Measurements from ENCODE around the gene TSPAN16. TPM values are rescaled to one million over a fixed set of nuclear protein-coding genes. Genes with fewer than 3 reads are reported as not detected.

The TSPAN16 gene
- total and polyA plus RNA-seq, 2 donors (not counting 3 experiments of a cell fraction or from before 2014, with no cell fraction given), result not detected

- intact Hi-C loops (cut with micrococcal nuclease) (no loop called here), dilution Hi-C loops (cut with MboI; ENCODE audit: extremely low pct_ligation_motif_present, low sequenced_read_pairs) (no loop called here)
- ChIA-PET CTCF (interaction anchor here (1.6 to 1.8 kb wide), 2 partner anchors 28 to 33 kb away, joined by 9 read pairs; partner anchors contain the start of gene SWSAP1), POLR2A (no interaction called here)
- Histone ChIP-seq H4K20me1 (replicated peaks; ENCODE audit: control insufficient read depth, extremely low read depth, insufficient read depth, low read length) (no peaks in the 10 kb centered on the region), H3K9ac (replicated peaks; ENCODE audit: extremely low read depth, insufficient read depth, low read length) (no peak overlapping the region), H3K4me3 (replicated peaks in 1 of 3; ENCODE audit: insufficient read depth in 1 of 3, low read depth in 1 of 3, low read length in 3 of 3) (no peak overlapping the region), H3K27me3 (ENCODE audit: control insufficient read depth in 2 of 2, insufficient read depth in 2 of 2, low read length in 2 of 2) (no peaks in the 10 kb centered on the region), H3K79me2 (ENCODE audit: control insufficient read depth, insufficient read depth, low read length) (no peaks in the 10 kb centered on the region), H3K27ac (ENCODE audit: insufficient read depth, low read depth, low read length) (no peak overlapping the region), H3K4me2 (ENCODE audit: insufficient read depth, low read length) (no peak overlapping the region), H3K4me1 (ENCODE audit: control insufficient read depth, extremely low read depth, insufficient read depth, low read length) (peaks cover 21% of the 10 kb centered on the region), H3K9me3 (replicated peaks; ENCODE audit: control insufficient read depth, insufficient read depth, low read length) (no peaks in the 10 kb centered on the region), H3K36me3 (ENCODE audit: control insufficient read depth in 2 of 2, extremely low read depth in 1 of 2, insufficient read depth in 2 of 2, low read length in 2 of 2) (peaks cover 0 to 2% of the 10 kb centered on the region in 2 experiments), H2AFZ (ENCODE audit: low read depth, low read length) (no peak overlapping the region), H3K9me1 (replicated peaks; ENCODE audit: control insufficient read depth, extremely low read depth, insufficient read depth, low read length) (no peaks in the 10 kb centered on the region)
- BruUV-seq (replicated peaks), result no TSS peak
- TF ChIP-seq EZH2 (IDR thresholded peaks at IDR 0.05; ENCODE audit: borderline replicate concordance, low read depth, low read length, severe bottlenecking) (no peak), CTCF (IDR thresholded peaks at IDR 0.05; ENCODE audit: extremely low read depth in 1 of 2, insufficient read depth in 1 of 2, low read depth in 1 of 2, low read length in 2 of 2) (no peak), MYC (IDR thresholded peaks at IDR 0.05; ENCODE audit: low read depth, low read length) (no peak), GATA2 (IDR thresholded peaks at IDR 0.05; ENCODE audit: insufficient read depth, insufficient read length, low read depth, low read length) (no peak), FOS (IDR thresholded peaks at IDR 0.05; ENCODE audit: borderline replicate concordance, insufficient read depth, low read length) (no peak)
- FAIRE-seq (no peak), DNase-seq (ENCODE audit: low read depth, low spot score) (no peak)
Observed at GRCh38 chr19:11347546-11348039, 51.6 kb downstream of the TSPAN16 start.

- TF ChIP-seq CTCF (IDR thresholded peaks at IDR 0.05; ENCODE audit: extremely low read depth in 1 of 2, insufficient read depth in 1 of 2, low read depth in 1 of 2, low read length in 2 of 2) (no peak), MYC (IDR thresholded peaks at IDR 0.05; ENCODE audit: low read depth, low read length) (no peak), MAX (IDR thresholded peaks at IDR 0.05; ENCODE audit: insufficient read depth, insufficient read length) (no peak), POLR2AphosphoS5 (IDR thresholded peaks at IDR 0.05; ENCODE audit: insufficient read depth, low read depth, low read length) (no peak), EZH2 (IDR thresholded peaks at IDR 0.05; ENCODE audit: borderline replicate concordance, low read depth, low read length, severe bottlenecking) (no peak), POLR2A (IDR thresholded peaks at IDR 0.05; ENCODE audit: low read depth, low read length) (no peak)
- Histone ChIP-seq H3K36me3 (ENCODE audit: control insufficient read depth in 2 of 2, extremely low read depth in 1 of 2, insufficient read depth in 2 of 2, low read length in 2 of 2) (no peaks in the 10 kb centered on the region), H3K79me2 (ENCODE audit: control insufficient read depth, insufficient read depth, low read length) (no peaks in the 10 kb centered on the region), H3K9ac (replicated peaks; ENCODE audit: extremely low read depth, insufficient read depth, low read length) (no peak overlapping the region), H4K20me1 (replicated peaks; ENCODE audit: control insufficient read depth, extremely low read depth, insufficient read depth, low read length) (no peaks in the 10 kb centered on the region), H3K27me3 (ENCODE audit: control insufficient read depth in 2 of 2, insufficient read depth in 2 of 2, low read length in 2 of 2) (no peaks in the 10 kb centered on the region), H3K9me1 (replicated peaks; ENCODE audit: control insufficient read depth, extremely low read depth, insufficient read depth, low read length) (no peaks in the 10 kb centered on the region), H3K4me3 (replicated peaks in 1 of 3; ENCODE audit: insufficient read depth in 1 of 3, low read depth in 1 of 3, low read length in 3 of 3) (no peak overlapping the region), H3K4me1 (ENCODE audit: control insufficient read depth, extremely low read depth, insufficient read depth, low read length) (peaks cover 18% of the 10 kb centered on the region), H3K9me3 (replicated peaks; ENCODE audit: control insufficient read depth, insufficient read depth, low read length) (no peaks in the 10 kb centered on the region), H2AFZ (ENCODE audit: low read depth, low read length) (no peak overlapping the region), H3K27ac (ENCODE audit: insufficient read depth, low read depth, low read length) (no peak overlapping the region), H3K4me2 (ENCODE audit: insufficient read depth, low read length) (no peak overlapping the region)
- DNase-seq (ENCODE audit: low read depth, low spot score) (no peak), FAIRE-seq (no peak)
- POLR2A ChIA-PET, result no interaction called here
- dilution Hi-C loops (cut with MboI; ENCODE audit: extremely low pct_ligation_motif_present, low sequenced_read_pairs), result no loop called here
- intact Hi-C loops (cut with micrococcal nuclease), result no loop called here
- no TSS peak for BruUV-seq (replicated peaks)
- CTCF ChIA-PET, result interaction anchor here (1.1 to 1.2 kb wide), 2 partner anchors 12 to 55 kb away, joined by 4 read pairs; no protein-coding TSS in a partner anchor
Observed at GRCh38 chr19:11349171-11349570, 53.2 kb downstream of the TSPAN16 start.
